BE2C (cell line): ENCODE measurements around the gene LRPAP1.
A peak's percentile ranks its signal among the peaks of the same experiment; 100 is the strongest.
"Not testable (repeated sequence)": the region's sequence is repeated elsewhere in the genome, so short reads cannot be mapped to it uniquely, and the experiment has no call there.

Experiments
- DNase-seq: peaks from one replicate; pipeline ENCODE4 v3.0.0-alpha.2; 2020
- H3K27me3 ChIP-seq: fragments of 250-450 bp; sonication (Bioruptor Pico); 2 replicates; pipeline ENCODE4 v1.5.1; 2020; ENCODE audit warnings: mild to moderate bottlenecking
- H3K36me3 ChIP-seq: fragments of 250-450 bp; sonication (Bioruptor Pico); 2 replicates; pipeline ENCODE4 v1.5.1; 2020; ENCODE audit warnings: mild to moderate bottlenecking
- H3K4me1 ChIP-seq: fragments of 250-450 bp; sonication (Bioruptor Pico); 2 replicates; pipeline ENCODE4 v1.5.1; 2020
- H3K4me3 ChIP-seq: 2 replicates; pipeline ENCODE4 v1.5.1; 2011; ENCODE audit warnings: low read depth, low read length
- H3K9me3 ChIP-seq: fragments of 250-450 bp; sonication (Bioruptor Pico); 2 replicates; pipeline ENCODE4 v1.5.1; 2020
- CTCF ChIP-seq: IDR thresholded peaks from 2 replicates; pipeline ENCODE4 v1.5.1; 2012; ENCODE audit warnings: mild to moderate bottlenecking, low read depth, low read length

Gene LRPAP1

GRCh38 chr4:3573131-3573530 lies 40.9 kb upstream of the LRPAP1 start:
- Histone ChIP-seq H3K36me3 (no peaks in the 10 kb centered on the region), H3K9me3 (no peaks in the 10 kb centered on the region), H3K27me3 (no peaks in the 10 kb centered on the region), H3K4me3 (no peak overlapping the region), H3K4me1 (no peaks in the 10 kb centered on the region)
- TF ChIP-seq CTCF = no peak
- DNase-seq = no peak

- Histone ChIP-seq H3K4me3 (no peak overlapping the region), H3K4me1 (no peaks in the 10 kb centered on the region), H3K27me3 (no peaks in the 10 kb centered on the region), H3K36me3 (no peaks in the 10 kb centered on the region), H3K9me3 (no peaks in the 10 kb centered on the region)
- no peak for DNase-seq
- TF ChIP-seq CTCF = no peak; the same call in 1 of the 2 replicates
These were observed 40.1 kb upstream of the LRPAP1 start for GRCh38 chr4:3572363-3572762.

- no peaks in the 10 kb centered on the region for H3K9me3 ChIP-seq
- no peaks in the 10 kb centered on the region for H3K27me3 ChIP-seq
These were observed 39.7 kb upstream of the LRPAP1 start for GRCh38 chr4:3571921-3572320.

GRCh38 chr4:3570923-3571322 lies 38.7 kb upstream of the LRPAP1 start:
- not testable (repeated sequence) for H3K36me3 ChIP-seq, H3K9me3 ChIP-seq, H3K27me3 ChIP-seq, DNase-seq, H3K4me3 ChIP-seq, H3K4me1 ChIP-seq

More at GRCh38 chr4:3571921-3572320, 39.7 kb upstream of the LRPAP1 start:
- no peak overlapping the region for H3K4me3 ChIP-seq
- H3K4me1 ChIP-seq = no peaks in the 10 kb centered on the region
- no peak for DNase-seq
- H3K36me3 ChIP-seq = no peaks in the 10 kb centered on the region
- no peak for TF ChIP-seq CTCF

- H3K36me3 ChIP-seq, H3K4me1 ChIP-seq, H3K27me3 ChIP-seq, H3K4me3 ChIP-seq, H3K9me3 ChIP-seq, DNase-seq: not testable (repeated sequence)
These were observed 37.4 kb upstream of the LRPAP1 start for GRCh38 chr4:3569611-3570010.

GRCh38 chr4:3566701-3567100 lies 34.5 kb upstream of the LRPAP1 start:
- 0 out of 2 replicates have a peak, but pooled peaks have one; percentile 23 for TF ChIP-seq CTCF
- not testable (repeated sequence) for H3K4me1 ChIP-seq, H3K27me3 ChIP-seq, DNase-seq, H3K36me3 ChIP-seq, H3K9me3 ChIP-seq, H3K4me3 ChIP-seq

GRCh38 chr4:3566301-3566700 lies 34.1 kb upstream of the LRPAP1 start:
- H3K4me3 ChIP-seq, H3K4me1 ChIP-seq, H3K9me3 ChIP-seq, H3K36me3 ChIP-seq, H3K27me3 ChIP-seq, DNase-seq: not testable (repeated sequence)

GRCh38 chr4:3564948-3565347 lies 32.7 kb upstream of the LRPAP1 start:
- H3K4me1 ChIP-seq, DNase-seq, H3K36me3 ChIP-seq, H3K4me3 ChIP-seq, H3K27me3 ChIP-seq, H3K9me3 ChIP-seq: not testable (repeated sequence)
